ENCODE results near the gene OTOL1. TPM values are rescaled to one million over a fixed set of nuclear protein-coding genes. Genes with fewer than 3 reads are reported as not detected.
"Not testable (repeated sequence)": the region's sequence is repeated elsewhere in the genome, so short reads cannot be mapped to it uniquely, and the experiment has no call there.

Gene OTOL1
- total RNA-seq, 1 donor from 2014 or later, result not detected

DNA sequence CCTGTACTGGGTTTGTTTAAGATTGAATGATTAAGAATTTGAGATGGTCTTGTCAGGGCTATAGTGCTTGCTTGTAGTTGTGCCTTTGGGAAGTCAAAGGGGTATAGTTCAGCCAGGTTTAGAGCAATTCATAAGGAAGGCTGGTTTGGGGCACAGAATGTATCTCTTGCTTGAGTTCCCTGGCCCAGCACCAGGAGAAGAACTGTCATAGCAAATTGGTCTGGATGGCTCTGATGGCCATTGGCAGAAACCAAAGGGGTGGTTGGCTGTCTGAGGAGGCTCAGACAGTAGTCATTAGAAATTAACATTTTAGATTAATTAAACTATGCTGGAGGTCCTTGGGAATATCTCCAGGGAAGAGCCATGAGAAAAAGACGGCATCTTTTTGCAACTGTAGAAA is 25.4 kb upstream of the OTOL1 start:
- Histone ChIP-seq H3K4me3 (ENCODE audit: low read depth, low read length) (no peak overlapping the region), H3K36me3 (ENCODE audit: control insufficient read depth, insufficient read depth, low read length) (no peaks in the 10 kb centered on the region), H3K27me3 (ENCODE audit: control insufficient read depth, insufficient read depth, low read length) (no peaks in the 10 kb centered on the region)
- DNase-seq (ENCODE audit: low read depth), result no peak
- TF ChIP-seq, protein P1, sequence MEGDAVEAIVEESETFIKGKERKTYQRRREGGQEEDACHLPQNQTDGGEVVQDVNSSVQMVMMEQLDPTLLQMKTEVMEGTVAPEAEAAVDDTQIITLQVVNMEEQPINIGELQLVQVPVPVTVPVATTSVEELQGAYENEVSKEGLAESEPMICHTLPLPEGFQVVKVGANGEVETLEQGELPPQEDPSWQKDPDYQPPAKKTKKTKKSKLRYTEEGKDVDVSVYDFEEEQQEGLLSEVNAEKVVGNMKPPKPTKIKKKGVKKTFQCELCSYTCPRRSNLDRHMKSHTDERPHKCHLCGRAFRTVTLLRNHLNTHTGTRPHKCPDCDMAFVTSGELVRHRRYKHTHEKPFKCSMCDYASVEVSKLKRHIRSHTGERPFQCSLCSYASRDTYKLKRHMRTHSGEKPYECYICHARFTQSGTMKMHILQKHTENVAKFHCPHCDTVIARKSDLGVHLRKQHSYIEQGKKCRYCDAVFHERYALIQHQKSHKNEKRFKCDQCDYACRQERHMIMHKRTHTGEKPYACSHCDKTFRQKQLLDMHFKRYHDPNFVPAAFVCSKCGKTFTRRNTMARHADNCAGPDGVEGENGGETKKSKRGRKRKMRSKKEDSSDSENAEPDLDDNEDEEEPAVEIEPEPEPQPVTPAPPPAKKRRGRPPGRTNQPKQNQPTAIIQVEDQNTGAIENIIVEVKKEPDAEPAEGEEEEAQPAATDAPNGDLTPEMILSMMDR (IDR thresholded peaks at IDR 0.05; ENCODE audit: insufficient read depth, low read length, poor library complexity, severe bottlenecking), result no peak

DNA sequence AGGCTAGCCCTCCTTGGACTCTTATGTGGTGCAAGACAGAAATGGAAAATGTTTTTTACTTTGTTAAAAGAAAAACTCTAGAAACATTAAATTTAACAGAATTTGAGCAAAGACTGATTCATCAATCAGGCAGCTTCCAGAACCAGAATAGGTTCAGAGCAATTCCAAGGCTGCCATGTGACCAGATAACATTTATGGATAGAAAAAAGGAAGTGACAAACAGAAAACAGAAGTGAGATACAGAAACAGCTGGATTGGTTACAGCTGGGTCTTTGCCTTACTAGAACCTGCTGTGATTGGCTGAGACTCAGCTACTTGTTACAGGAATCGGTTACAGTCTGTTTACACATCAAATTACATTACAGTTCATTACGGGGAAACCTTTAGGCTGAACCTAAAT is 22.5 kb upstream of the OTOL1 start:
- TF ChIP-seq, protein P1 (IDR thresholded peaks at IDR 0.05; ENCODE audit: insufficient read depth, low read length, poor library complexity, severe bottlenecking), result no peak
- Histone ChIP-seq H3K36me3 (ENCODE audit: control insufficient read depth, insufficient read depth, low read length) (no peaks in the 10 kb centered on the region), H3K27me3 (ENCODE audit: control insufficient read depth, insufficient read depth, low read length) (no peaks in the 10 kb centered on the region), H3K4me3 (ENCODE audit: low read depth, low read length) (no peak overlapping the region)
- no peak for DNase-seq (ENCODE audit: low read depth)

DNA sequence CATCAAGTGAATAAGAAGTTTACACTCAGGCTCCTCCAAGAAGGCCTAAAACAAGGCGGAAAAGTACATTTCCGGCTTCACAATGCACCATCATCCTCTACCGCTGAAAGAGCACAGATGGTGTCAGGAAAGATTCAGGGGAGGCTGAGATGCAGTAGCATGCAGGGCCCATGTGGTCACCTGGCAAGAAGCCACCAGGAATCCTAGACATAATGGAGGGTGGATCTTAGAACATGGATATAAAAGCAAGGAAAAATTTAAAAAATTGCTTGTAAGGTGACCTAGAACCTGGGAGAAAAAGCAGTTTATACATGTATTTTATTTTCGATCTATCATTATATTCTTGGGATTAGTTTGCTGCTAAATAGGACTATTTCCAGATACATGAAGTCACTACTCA is 21.9 kb upstream of the OTOL1 start:
- H3K27me3 ChIP-seq (ENCODE audit: control insufficient read depth, insufficient read depth, low read length), result no peaks in the 10 kb centered on the region
- TF ChIP-seq, protein P1 (IDR thresholded peaks at IDR 0.05; ENCODE audit: insufficient read depth, low read length, poor library complexity, severe bottlenecking), result no peak
- H3K36me3 ChIP-seq (ENCODE audit: control insufficient read depth, insufficient read depth, low read length), result no peaks in the 10 kb centered on the region
- no peak overlapping the region for H3K4me3 ChIP-seq (ENCODE audit: low read depth, low read length)
- DNase-seq (ENCODE audit: low read depth), result no peak

DNA sequence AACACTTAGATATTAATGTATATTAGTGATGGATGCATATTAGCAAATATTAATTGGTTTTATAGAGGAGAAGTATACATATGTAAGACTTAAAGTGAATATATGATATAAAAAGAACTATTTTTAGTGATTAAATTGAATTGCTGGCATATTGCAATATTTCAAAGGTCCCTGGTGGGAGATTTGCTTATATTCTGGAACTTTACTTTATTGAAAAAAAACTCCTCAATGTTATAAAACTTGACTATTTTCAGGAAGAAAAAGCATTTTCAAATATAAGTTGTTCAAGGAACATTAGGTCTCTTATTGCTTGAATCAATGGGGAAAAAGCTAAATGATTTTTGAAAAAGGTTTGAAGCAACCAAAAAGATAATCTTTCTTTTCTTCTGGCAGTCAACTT is 21.4 kb upstream of the OTOL1 start:
- Histone ChIP-seq H3K27me3 (ENCODE audit: control insufficient read depth, insufficient read depth, low read length) (no peaks in the 10 kb centered on the region), H3K36me3 (ENCODE audit: control insufficient read depth, insufficient read depth, low read length) (no peaks in the 10 kb centered on the region), H3K4me3 (ENCODE audit: low read depth, low read length) (no peak overlapping the region)
- TF ChIP-seq, protein P1 (IDR thresholded peaks at IDR 0.05; ENCODE audit: insufficient read depth, low read length, poor library complexity, severe bottlenecking), result no peak
- no peak for DNase-seq (ENCODE audit: low read depth)

DNA sequence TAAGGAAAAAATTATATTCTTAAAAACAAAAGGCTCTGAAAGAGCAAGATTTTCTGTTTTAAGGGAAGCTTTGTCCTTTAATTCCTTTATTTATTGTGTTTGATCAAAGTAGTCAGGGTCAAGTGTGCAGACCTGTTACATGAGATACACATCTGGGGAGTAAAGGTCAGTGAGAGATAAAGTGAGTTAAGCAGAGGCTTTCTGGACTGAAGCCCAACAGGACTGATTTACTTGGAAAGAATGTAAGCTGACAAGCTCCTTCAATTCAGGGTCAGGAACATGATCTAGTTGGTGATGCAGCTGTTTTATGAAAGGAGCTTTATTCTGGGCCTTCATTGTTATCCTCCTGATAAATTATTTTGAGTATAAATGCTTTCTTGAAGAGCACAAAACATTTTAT is 20.7 kb upstream of the OTOL1 start:
- Histone ChIP-seq H3K4me3 (ENCODE audit: low read depth, low read length) (no peak overlapping the region), H3K36me3 (ENCODE audit: control insufficient read depth, insufficient read depth, low read length) (no peaks in the 10 kb centered on the region), H3K27me3 (ENCODE audit: control insufficient read depth, insufficient read depth, low read length) (no peaks in the 10 kb centered on the region)
- DNase-seq (ENCODE audit: low read depth), result no peak
- TF ChIP-seq, protein P1 (IDR thresholded peaks at IDR 0.05; ENCODE audit: insufficient read depth, low read length, poor library complexity, severe bottlenecking), result no peak

DNA sequence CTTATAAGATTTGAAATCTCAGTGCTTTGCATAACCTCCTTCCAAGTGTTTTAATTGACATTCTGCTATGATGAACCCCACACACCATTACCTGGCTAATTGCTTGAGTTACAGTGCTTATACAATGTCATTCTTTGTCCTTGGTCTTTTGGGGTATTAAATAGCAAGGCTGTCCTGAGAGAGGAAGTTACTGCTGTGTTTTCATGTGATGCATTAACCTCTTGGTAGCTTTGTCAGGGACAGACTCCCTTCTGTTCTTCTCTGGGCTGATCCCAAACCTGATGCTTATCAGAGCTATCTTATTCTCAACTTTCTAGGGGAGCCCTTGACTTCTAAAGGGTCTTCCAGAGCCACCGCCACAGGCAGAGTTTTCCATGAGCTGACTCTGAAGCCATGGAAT is 12.4 kb upstream of the OTOL1 start:
- TF ChIP-seq, protein P1 (IDR thresholded peaks at IDR 0.05; ENCODE audit: insufficient read depth, low read length, poor library complexity, severe bottlenecking), result no peak
- no peaks in the 10 kb centered on the region for H3K27me3 ChIP-seq (ENCODE audit: control insufficient read depth, insufficient read depth, low read length)

DNA sequence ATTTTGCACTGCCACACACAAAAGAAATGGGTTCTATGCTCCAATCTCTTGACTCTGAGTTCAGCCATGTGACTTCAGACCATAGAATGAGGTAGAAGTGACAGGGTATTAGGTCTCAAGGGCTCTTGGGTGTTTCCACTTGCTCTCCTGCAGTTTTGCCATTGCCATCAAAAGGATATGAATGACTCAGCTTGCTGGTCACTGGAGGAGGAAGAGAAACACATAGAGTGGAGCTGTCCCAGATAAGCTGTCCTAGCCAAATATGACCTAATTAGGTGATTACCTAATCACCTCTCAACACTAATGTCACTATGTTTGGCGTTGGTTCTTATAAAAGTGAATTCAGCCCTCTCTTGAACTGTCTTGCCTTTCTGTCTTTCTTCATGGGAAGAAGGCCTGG is 8.3 kb upstream of the OTOL1 start:
- H3K27me3 ChIP-seq (ENCODE audit: control insufficient read depth, insufficient read depth, low read length); DNase-seq (ENCODE audit: low read depth); H3K36me3 ChIP-seq (ENCODE audit: control insufficient read depth, insufficient read depth, low read length); H3K4me3 ChIP-seq (ENCODE audit: low read depth, low read length): not testable (repeated sequence)

More for the DNA sequence above, 12.4 kb upstream of the OTOL1 start:
- DNase-seq (ENCODE audit: low read depth), result no peak
- Histone ChIP-seq H3K4me3 (ENCODE audit: low read depth, low read length) (no peak overlapping the region), H3K36me3 (ENCODE audit: control insufficient read depth, insufficient read depth, low read length) (no peaks in the 10 kb centered on the region)
